Keratinocyte (primary cell): ENCODE measurements around the gene STK24. TPM values are rescaled to one million over a fixed set of nuclear protein-coding genes. Genes with fewer than 3 reads are reported as not detected.
"Not testable (repeated sequence)": the region's sequence is repeated elsewhere in the genome, so short reads cannot be mapped to it uniquely, and the experiment has no call there.

Experiments
- DNase-seq: peaks from one replicate; pipeline ENCODE4 v3.0.0-alpha.2; 2011; ENCODE audit warnings: low read depth, missing footprints, low spot score
- FAIRE-seq: peaks from 2 replicates; lab custom pipeline; 2011; peaks lifted over from hg19 to GRCh38; lab: Jason Lieb, UNC
- H2AFZ ChIP-seq: 2 replicates; pipeline ENCODE4 v1.6.0; 2012; ENCODE audit warnings: low read length, control low read depth, inconsistent platforms; ENCODE audit not compliant: control insufficient read depth
- H3K27ac ChIP-seq: 2 replicates; pipeline ENCODE4 v1.5.1; 2011; ENCODE audit warnings: low read length; ENCODE audit not compliant: control insufficient read depth, insufficient read depth
- H3K27me3 ChIP-seq: 3 replicates; pipeline ENCODE4 v1.6.0; 2011; ENCODE audit warnings: low read length; ENCODE audit not compliant: control insufficient read depth, insufficient read depth; ENCODE audit errors: extremely low read depth
- H3K36me3 ChIP-seq, 2 experiments: 2 replicates in 1 of 2; 3 replicates in 1 of 2; pipeline ENCODE4 v1.5.1; 2011; ENCODE audit warnings: low read length in 2 of 2, mild to moderate bottlenecking in 1 of 2; ENCODE audit not compliant: control insufficient read depth in 2 of 2, insufficient read depth in 2 of 2; ENCODE audit errors: extremely low read depth in 1 of 2
- H3K4me1 ChIP-seq: 3 replicates; pipeline ENCODE4 v1.5.1; 2011; ENCODE audit warnings: low read length; ENCODE audit not compliant: control insufficient read depth, insufficient read depth; ENCODE audit errors: extremely low read depth
- H3K4me2 ChIP-seq: 3 replicates; pipeline ENCODE4 v1.6.0; 2011; ENCODE audit warnings: low read depth, low read length; ENCODE audit not compliant: control insufficient read depth, insufficient read depth; ENCODE audit errors: extremely low read depth
- H3K4me3 ChIP-seq, 3 experiments: fragments of 200-600 bp in 1 of 3; sonication (generic) in 1 of 3; 2 replicates in 2 of 3; 3 replicates in 1 of 3; pipeline ENCODE4 v1.5.1; 2011 to 2016; ENCODE audit warnings: low read length in 3 of 3, mild to moderate bottlenecking in 3 of 3, control low read depth in 2 of 3, inconsistent platforms in 1 of 3, low read depth in 1 of 3, mixed read lengths in 1 of 3, mixed run types in 1 of 3, moderate library complexity in 1 of 3; ENCODE audit not compliant: control insufficient read depth in 2 of 3, insufficient read depth in 2 of 3; ENCODE audit errors: extremely low read depth in 1 of 3
- H3K79me2 ChIP-seq: 2 replicates; pipeline ENCODE4 v1.6.0; 2012; ENCODE audit warnings: low read length; ENCODE audit not compliant: control insufficient read depth, insufficient read depth
- H3K9ac ChIP-seq: 3 replicates; pipeline ENCODE4 v1.6.0; 2011; ENCODE audit warnings: low read length; ENCODE audit not compliant: control insufficient read depth, insufficient read depth; ENCODE audit errors: extremely low read depth
- H3K9me1 ChIP-seq: 3 replicates; pipeline ENCODE4 v1.6.0; 2011; ENCODE audit warnings: low read length; ENCODE audit not compliant: control insufficient read depth, insufficient read depth; ENCODE audit errors: extremely low read depth
- H3K9me3 ChIP-seq: 2 replicates; pipeline ENCODE4 v1.5.1; 2012; ENCODE audit warnings: low read depth, low read length; ENCODE audit not compliant: control insufficient read depth
- H4K20me1 ChIP-seq: 3 replicates; pipeline ENCODE4 v1.6.0; 2011; ENCODE audit warnings: low read length; ENCODE audit not compliant: control insufficient read depth, insufficient read depth; ENCODE audit errors: extremely low read depth
- CTCF ChIP-seq, 3 experiments: IDR thresholded peaks in 1 of 3; conservative IDR thresholded peaks in 1 of 3; optimal IDR thresholded peaks in 1 of 3; 2 replicates in 2 of 3; 3 replicates in 1 of 3; pipeline versions ENCODE3 to v1.5.1; 2011; ENCODE audit warnings: low read length in 3 of 3, mild to moderate bottlenecking in 3 of 3, moderate library complexity in 2 of 3, control low read depth in 1 of 3, inconsistent platforms in 1 of 3; ENCODE audit not compliant: insufficient read depth in 2 of 3; ENCODE audit errors: extremely low read depth in 1 of 3
- EZH2 ChIP-seq: IDR thresholded peaks from one replicate; pipeline ENCODE4 v1.6.1; 2012; ENCODE audit warnings: inconsistent platforms, mild to moderate bottlenecking, low read length, moderate library complexity
- dilution Hi-C: fragments of 300-500 bp; cut with MboI; formaldehyde crosslinking; loops from one replicate; pipeline ENCODE4 v1.7.0; 2020; ENCODE audit warnings: low sequenced_read_pairs; ENCODE audit not compliant: extremely low pct_ligation_motif_present
- polyA plus RNA-seq, 5 experiments: library from polyadenylated mRNA; depleted of rRNA in 3 of 5; stranded (reverse) in 3 of 5; stranded (forward) in 1 of 5; unstranded in 1 of 5; fragments of >200 nt; gene quantifications; 1 replicate in 1 of 5; 2 replicates in 3 of 5; 3 replicates in 1 of 5; pipeline versions ENCODE4 v1.2.1 to v1.2.3, GENCODE V29; 2011 to 2012; ENCODE audit warnings: missing spikeins in 2 of 5, low read depth in 1 of 5, low replicate concordance in 1 of 5

The STK24 gene
- polyA plus RNA-seq, 1 donor (not counting 4 experiments of a cell fraction or from before 2014, with no cell fraction given): 81.6 TPM

- Histone ChIP-seq H3K9me3 (no peaks in the 10 kb centered on the region), H3K4me2 (no peak overlapping the region), H3K9me1 (no peaks in the 10 kb centered on the region), H3K4me3 (no peak overlapping the region), H3K27me3 (no peaks in the 10 kb centered on the region), H3K36me3 (no peaks in the 10 kb centered on the region), H3K27ac (no peak overlapping the region), H3K79me2 (no peaks in the 10 kb centered on the region), H3K9ac (no peak overlapping the region), H2AFZ (no peak overlapping the region), H4K20me1 (no peaks in the 10 kb centered on the region), H3K4me1 (peaks cover 4% of the 10 kb centered on the region)
- FAIRE-seq (no peak), DNase-seq (no peak)
- dilution Hi-C loops: no loop called here
- TF ChIP-seq EZH2 (no peak), CTCF (optimal IDR thresholded peaks at IDR 0.05 in 1 of 3, IDR thresholded peaks at IDR 0.05 in 1 of 3, conservative IDR thresholded peaks at IDR 0.05 in 1 of 3; ENCODE audit: extremely low read depth in 1 of 3, insufficient read depth in 2 of 3, low read length in 3 of 3) (no peak)
Observed at GRCh38 chr13:98622931-98623331, 46.0 kb upstream of the STK24 start.

DNA sequence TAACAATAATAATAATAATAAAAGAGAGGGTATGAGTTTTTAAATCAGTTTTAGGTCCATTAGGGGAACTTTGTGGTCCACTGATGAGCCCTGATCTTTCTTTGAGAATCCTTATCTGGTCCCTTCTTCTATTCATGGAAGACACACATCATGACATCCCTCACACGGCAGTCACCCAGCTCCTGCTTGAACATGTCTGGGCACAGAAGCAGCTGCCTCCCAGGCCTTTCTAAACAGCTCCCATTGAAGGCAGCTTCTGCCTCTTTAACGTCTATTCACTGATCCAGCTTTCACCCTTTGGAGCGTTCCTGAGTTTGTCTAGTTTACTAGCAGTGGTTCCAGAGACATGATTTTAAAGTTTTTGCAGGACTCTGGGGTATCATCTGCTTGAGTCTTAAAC lies 42.6 kb upstream of the STK24 start:
- Histone ChIP-seq H3K9me3 (no peaks in the 10 kb centered on the region), H3K4me2 (peak overlapping the region; percentile 6), H3K9ac (no peak overlapping the region), H3K27ac (no peak overlapping the region), H3K36me3 (no peaks in the 10 kb centered on the region), H3K9me1 (no peaks in the 10 kb centered on the region), H3K4me1 (peaks cover 4% of the 10 kb centered on the region), H3K27me3 (no peaks in the 10 kb centered on the region), H2AFZ (peak overlapping the region; percentile 11), H3K79me2 (no peaks in the 10 kb centered on the region), H4K20me1 (no peaks in the 10 kb centered on the region), H3K4me3 (no peak overlapping the region)
- no peak for TF ChIP-seq CTCF (optimal IDR thresholded peaks at IDR 0.05 in 1 of 3, IDR thresholded peaks at IDR 0.05 in 1 of 3, conservative IDR thresholded peaks at IDR 0.05 in 1 of 3; ENCODE audit: extremely low read depth in 1 of 3, insufficient read depth in 2 of 3, low read length in 3 of 3)
- no peak for TF ChIP-seq EZH2
- no peak for DNase-seq
- dilution Hi-C loops: no loop called here
- peak; percentile 88 for FAIRE-seq

DNA sequence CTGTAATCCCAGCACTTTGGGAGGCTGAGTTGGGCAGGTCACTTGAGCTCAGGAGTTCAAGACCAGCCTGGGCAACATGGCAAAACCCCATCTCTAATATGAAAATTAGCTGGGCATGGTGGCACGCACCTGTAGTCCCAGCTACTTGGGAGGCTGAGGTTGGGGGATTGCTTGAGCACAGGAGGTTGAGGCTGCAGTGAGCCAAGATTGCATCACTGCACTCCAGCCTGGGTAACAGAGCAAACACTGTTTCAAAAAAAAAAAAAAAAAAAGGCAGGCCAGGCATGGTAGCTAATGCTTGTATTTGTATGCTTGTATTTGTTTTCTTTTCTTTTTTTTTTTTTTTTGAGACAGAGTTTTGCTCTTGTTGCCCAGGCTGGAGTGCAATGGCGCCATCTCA lies 38.7 kb upstream of the STK24 start:
- H3K36me3 ChIP-seq, H3K4me3 ChIP-seq, H3K27ac ChIP-seq, H3K79me2 ChIP-seq, H3K9me3 ChIP-seq, H3K9ac ChIP-seq, H3K27me3 ChIP-seq, FAIRE-seq, H3K4me2 ChIP-seq, DNase-seq, dilution Hi-C loops, H4K20me1 ChIP-seq, H2AFZ ChIP-seq, H3K9me1 ChIP-seq, H3K4me1 ChIP-seq: not testable (repeated sequence)
